GM18873 (cell line): Measurements from ENCODE around the gene INTS3.
"Not testable (repeated sequence)": the region's sequence is repeated elsewhere in the genome, so short reads cannot be mapped to it uniquely, and the experiment has no call there.

Source experiments
- ATAC-seq: cut with Tn5 transposase; IDR thresholded peaks from one replicate; pipeline ENCODE4 v1.9.1; 2021; ENCODE audit warnings: mild to moderate bottlenecking, moderate library complexity, moderate number of reproducible peaks; ENCODE audit not compliant: unreplicated experiment, low FRiP score

The INTS3 gene

GRCh38 chr1:153698923-153699714, 28.7 kb upstream of the INTS3 start:
- ATAC-seq, result no peak

DNA sequence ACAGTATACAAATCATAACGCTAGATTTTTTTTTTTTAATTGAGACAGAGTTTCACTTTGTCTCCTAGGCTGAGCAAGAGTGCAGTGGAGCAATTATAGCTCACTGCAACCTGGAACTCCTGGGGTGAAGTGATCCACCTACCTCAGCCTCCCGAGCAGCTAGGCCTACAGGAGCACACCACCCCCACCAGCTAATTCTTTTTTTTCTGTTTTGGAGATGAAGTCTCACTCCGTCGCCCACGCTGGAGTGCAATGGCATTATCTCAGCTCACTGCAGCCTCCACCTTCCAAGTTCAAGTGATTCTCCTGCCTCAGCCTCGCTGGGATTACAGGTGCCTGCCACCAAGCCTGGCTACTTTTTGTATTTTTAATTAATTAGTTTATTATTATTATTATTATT, 28.1 kb upstream of the INTS3 start:
- no peak for ATAC-seq

- no peak for ATAC-seq
Measured at GRCh38 chr1:153705484-153705883, 22.4 kb upstream of the INTS3 start.

DNA sequence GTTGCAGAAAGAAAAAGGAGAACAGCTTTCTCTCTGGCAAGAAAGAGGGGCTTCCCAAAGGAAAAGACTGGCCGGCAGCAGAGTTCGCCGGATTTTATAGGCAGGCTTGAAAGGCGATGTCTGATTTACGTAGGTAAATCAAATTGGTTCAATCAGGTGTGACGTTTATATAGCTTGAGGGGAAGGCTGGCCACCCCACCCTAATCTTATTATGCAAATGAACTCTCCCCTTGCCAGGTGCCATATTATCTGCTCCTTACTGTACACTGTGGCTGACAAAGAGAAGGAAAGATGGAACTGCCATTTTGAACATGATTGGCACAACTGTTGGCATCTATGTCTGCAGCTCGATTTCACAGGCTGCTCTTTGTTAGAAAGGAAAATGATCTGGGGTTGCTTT, 16.8 kb upstream of the INTS3 start:
- ATAC-seq, result no peak

DNA sequence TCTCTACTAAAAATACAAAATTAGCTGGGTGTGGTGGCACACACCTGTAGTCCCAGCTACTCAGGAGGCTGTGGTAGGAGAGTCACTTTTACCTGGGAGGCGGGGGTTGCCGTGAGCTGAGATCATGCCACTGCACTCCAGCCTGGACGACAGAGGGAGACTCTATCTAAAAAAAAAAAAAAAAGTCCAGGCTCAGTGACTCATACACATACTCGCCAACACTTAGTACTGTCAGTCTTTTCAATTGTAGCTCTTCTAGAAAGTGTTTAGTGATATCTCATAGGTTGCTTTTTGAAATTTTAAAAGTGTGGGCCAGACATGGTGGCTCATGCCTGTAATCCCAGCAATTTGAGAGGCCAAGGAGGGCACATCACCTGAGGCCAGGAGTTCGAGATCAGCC, 11.6 kb upstream of the INTS3 start:
- not testable (repeated sequence) for ATAC-seq

GRCh38 chr1:153717330-153717729, 10.5 kb upstream of the INTS3 start:
- ATAC-seq, result no peak

GRCh38 chr1:153723687-153724086, 4.2 kb upstream of the INTS3 start:
- no peak for ATAC-seq

- ATAC-seq, result not testable (repeated sequence)
Measured at GRCh38 chr1:153724634-153725033, 3.2 kb upstream of the INTS3 start.

DNA sequence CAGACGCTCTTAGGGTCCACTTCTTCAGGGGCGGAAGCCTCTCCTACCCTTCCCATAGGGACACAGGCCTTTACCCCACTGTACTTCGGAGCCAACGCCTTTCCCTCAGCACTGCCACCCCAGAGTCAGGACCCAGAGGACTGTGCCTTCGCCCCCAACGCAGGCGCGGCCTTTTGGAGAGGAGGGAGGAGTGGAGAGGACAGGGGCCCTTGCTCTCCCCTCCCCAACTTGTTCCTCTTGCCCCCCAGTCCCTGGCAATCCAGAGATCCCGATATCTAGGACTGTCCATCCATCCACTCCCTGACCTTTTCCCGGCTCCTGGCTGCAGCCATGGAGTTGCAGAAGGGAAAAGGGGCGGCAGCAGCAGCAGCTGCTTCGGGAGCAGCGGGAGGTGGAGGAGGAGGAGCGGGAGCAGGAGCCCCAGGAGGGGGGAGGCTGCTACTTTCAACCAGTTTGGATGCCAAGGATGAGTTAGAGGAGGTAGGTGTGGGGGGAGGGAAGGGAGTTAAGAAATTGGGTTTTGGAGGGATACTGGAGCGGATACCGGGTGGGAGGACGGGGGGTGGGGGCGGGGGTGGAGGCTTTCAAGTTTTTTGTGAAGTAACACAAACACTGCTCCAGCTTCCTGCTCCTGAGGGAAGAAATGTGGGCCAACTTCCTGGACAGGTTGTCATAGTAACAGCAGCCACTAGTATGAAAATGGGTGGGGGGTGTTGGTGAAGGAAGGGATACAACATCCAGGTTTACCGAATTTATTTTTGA, 636 bp downstream of the INTS3 start:
- no peak for ATAC-seq

GRCh38 chr1:153730468-153730988, 2.7 kb downstream of the INTS3 start:
- no peak for ATAC-seq

DNA sequence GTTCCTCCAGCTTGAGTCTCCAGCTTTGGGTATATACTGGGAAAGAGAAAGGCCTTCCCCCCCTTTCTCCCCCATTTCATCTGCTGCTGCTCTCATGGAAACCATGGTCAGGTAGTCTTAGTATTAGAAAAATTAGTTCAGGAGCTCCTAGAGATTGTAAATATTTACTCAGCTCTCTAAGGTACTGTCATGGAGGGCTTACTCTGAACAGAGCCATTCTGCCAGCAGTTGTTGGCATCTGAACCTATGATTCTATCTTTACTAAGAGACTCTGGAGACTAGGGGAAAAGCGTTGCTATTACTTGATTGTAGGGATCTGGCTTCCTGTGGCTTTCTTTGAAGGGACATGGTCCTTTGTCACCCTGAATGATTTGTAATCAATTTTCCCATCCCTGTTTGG, 6.1 kb downstream of the INTS3 start:
- ATAC-seq, result no peak

GRCh38 chr1:153734396-153735089, 6.7 kb downstream of the INTS3 start:
- ATAC-seq, result no peak

GRCh38 chr1:153735090-153735420, 7.2 kb downstream of the INTS3 start:
- ATAC-seq, result no peak

- ATAC-seq, result no peak
Measured at GRCh38 chr1:153741986-153742385, 14.1 kb downstream of the INTS3 start.

DNA sequence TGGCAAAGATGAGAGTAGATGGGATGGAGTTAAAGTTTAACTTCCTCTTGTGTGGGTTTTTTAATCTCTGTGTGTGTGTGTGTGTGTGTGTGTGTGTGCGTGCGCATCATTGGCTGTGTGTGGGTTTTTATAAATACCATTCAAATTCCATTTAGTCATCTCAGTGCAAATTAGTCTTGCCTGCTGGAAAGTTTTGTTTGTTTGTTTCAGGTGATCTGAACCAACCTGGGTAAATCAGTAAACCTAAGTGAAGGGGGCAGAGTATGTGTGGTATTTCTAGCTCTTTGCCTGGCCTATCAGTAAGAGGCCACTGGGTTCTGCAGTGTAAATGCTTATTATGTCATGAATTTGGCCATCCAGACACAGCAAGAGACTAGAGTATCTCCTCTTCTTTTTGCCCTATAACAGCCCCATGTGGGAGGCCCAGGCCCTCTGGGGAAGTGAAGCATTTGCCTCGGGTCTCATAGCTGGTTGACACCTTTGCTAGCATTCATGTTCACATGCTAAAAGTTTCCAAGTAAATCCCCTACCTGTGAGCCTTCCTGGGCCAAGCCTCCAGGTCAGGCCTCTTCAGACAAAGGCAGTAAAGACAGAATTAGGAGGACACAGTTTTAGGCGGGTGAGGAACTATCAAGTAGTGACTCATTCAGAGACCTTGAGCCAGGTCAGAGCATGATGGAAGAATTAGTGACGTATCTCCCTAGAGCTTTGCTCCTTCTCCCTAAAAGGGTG, 14.7 kb downstream of the INTS3 start:
- peak; percentile 66 for ATAC-seq

- ATAC-seq, result no peak
Measured at GRCh38 chr1:153745417-153745816, 17.6 kb downstream of the INTS3 start.

- no peak for ATAC-seq
Measured at GRCh38 chr1:153746174-153746573, 18.3 kb downstream of the INTS3 start.

DNA sequence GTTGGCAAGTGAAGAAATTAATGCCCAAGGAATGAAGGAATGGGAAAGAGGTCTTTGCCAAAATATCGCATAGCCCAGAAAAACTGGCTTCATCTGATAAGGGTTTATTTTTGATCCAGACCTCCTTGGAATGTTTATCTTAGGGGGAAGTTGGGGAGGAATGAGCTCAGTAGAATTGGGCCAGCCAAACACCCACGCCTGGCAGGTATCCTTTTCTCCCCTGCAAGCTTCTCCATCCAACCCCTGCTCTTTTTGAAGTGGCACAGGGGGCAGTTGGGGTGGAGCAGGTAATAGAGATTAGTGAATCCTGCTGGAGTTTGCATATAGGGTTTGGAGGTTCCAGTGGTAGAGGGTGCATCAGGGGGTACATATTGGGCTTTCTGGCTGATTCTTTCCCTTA, 21.1 kb downstream of the INTS3 start:
- no peak for ATAC-seq

GRCh38 chr1:153749408-153750005, 21.7 kb downstream of the INTS3 start:
- no peak for ATAC-seq
